GM12875 (cell line): ENCODE measurements around the gene SIAH1.
"Not testable (repeated sequence)": the region's sequence is repeated elsewhere in the genome, so short reads cannot be mapped to it uniquely, and the experiment has no call there.

Experiments
- H3K4me3 ChIP-seq: one replicate; pipeline ENCODE4 v1.5.1; 2011; ENCODE audit warnings: low read depth, low read length, control low read depth
- CTCF ChIP-seq: IDR thresholded peaks from 2 replicates; pipeline ENCODE4 v1.5.1; 2011; ENCODE audit warnings: low read depth, mild to moderate bottlenecking, control low read depth, inconsistent platforms, low read length, moderate library complexity, borderline replicate concordance; ENCODE audit not compliant: insufficient read depth

SIAH1 gene

DNA sequence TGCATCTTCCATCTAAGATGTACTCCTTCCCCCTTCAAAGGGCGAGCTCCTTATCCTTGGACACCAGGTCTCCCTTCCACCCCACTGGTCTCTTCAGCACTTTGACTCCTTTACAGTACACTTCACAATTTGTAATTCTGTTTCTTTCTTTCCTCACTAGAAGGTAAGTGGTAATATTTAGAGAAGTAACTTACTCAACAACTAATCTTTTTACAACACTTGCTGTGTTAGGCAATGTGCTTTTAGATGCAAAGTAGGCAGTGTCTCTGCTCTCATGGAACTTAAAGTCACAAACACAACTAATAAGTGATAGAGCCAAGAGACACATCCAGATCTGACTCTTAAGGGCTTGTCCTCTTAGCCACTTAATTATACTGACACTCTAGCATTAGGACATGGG, 6.4 kb downstream of the SIAH1 start:
- TF ChIP-seq CTCF = no peak
- no peak overlapping the region for H3K4me3 ChIP-seq

DNA sequence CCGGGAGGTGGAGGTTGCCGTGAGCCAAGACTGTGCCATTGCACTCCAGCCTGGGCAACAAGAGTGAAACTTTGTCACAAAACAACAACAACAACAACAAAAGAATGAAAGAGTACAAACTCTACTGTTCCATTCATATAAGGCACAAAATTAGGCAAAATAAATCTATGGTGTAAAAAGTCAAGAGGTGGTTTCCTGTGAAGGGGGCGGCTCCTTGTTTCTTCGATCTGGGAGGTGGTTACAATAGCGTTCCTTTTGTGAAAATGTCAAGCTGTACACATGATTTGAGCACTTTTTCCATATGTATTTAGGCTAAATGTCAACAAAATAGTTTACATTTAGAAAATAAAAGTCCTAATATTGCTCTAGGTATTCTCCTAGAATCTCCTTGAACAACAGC, 6.9 kb downstream of the SIAH1 start:
- H3K4me3 ChIP-seq = no peak overlapping the region
- no peak for TF ChIP-seq CTCF

- H3K4me3 ChIP-seq = not testable (repeated sequence)
Observed at GRCh38 chr16:48377301-48377700, 7.9 kb downstream of the SIAH1 start.

- TF ChIP-seq CTCF = no peak
- H3K4me3 ChIP-seq = no peak overlapping the region
Observed at GRCh38 chr16:48374255-48374654, 11.0 kb downstream of the SIAH1 start.

- no peak overlapping the region for H3K4me3 ChIP-seq
- no peak for TF ChIP-seq CTCF
Observed at GRCh38 chr16:48373258-48374029, 11.8 kb downstream of the SIAH1 start.

- no peak for TF ChIP-seq CTCF
- H3K4me3 ChIP-seq = no peak overlapping the region
Observed at GRCh38 chr16:48372744-48373143, 12.5 kb downstream of the SIAH1 start.

DNA sequence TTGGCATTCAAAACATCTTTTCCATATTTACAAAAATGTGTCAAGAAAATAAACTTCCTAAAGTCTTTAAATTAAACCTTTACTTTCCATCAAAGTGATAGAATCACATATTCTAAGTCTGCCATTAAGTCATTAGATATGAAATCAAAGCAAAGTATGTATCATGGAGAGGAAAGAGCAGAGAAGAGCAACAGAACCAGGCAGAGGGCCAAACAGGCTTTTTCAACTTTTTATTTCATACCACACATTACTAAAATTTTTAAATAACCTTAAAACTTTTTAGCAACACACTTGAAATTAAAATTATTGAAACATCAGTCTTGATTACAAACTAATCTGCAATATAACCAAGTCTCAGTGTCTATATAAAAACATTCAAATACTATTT, 13.8 kb downstream of the SIAH1 start:
- no peak overlapping the region for H3K4me3 ChIP-seq
- TF ChIP-seq CTCF = no peak

DNA sequence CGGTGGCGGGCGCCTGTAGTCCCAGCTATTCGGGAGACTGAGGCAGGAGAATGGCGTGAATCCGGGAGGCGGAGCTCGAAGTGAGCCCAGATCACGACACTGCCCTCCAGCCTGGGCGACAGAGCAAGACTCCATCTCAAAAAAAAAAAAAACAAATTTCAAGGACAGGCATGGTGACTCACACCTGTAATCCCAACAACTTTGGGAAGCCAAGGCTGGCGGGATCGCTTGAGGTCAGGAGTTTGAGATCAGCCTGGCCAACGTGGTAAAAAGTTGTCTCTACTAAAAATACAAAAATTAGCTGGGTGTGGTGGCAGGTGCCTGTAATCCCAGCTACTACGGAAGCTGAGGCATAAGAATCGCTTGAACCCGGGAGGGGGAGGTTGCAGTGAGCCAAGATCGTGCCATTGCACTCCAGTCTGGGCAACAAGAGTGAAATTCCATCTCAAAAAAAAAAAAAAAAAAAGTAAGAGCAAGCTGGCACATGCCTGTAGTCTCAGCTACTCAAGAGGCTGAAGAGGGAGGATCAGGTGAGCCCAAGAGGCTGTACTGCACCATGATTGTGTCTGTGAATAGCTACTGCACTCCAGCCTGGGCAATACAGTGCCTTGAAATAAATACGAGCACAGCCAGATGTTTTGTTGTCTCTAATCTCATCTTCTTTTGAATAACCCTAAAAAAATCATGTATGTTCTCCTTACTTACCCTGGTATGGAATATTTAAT, 14.4 kb downstream of the SIAH1 start:
- not testable (repeated sequence) for H3K4me3 ChIP-seq
